Lung (tissue), 12 donors: ENCODE data around the gene CPE. TPM values are rescaled to one million over a fixed set of nuclear protein-coding genes. Genes with fewer than 3 reads are reported as not detected.
A peak's percentile ranks its signal among the peaks of the same experiment; 100 is the strongest.

Source experiments
- ATAC-seq: fragments of 200-7000 bp; cut with Tn5 transposase; one replicate; pipeline ENCODE4 v1.9.1; 2020; ENCODE audit warnings: moderate number of reproducible peaks; ENCODE audit not compliant: insufficient read depth, low FRiP score
- DNase-seq, 3 donors: peaks; one replicate each; pipeline ENCODE4 v3.0.0-alpha.2; 2013 to 2017
- H3K27ac ChIP-seq, 2 donors: one replicate each; pipeline ENCODE4 v1.5.1; 2013; ENCODE audit warnings: mild to moderate bottlenecking in 2 of 2, moderate library complexity in 2 of 2, control low read depth in 1 of 2, inconsistent platforms in 1 of 2, low read depth in 1 of 2, low read length in 1 of 2
- H3K27me3 ChIP-seq, 3 donors: one replicate each; pipeline ENCODE4 v1.5.1; 2013; ENCODE audit warnings: low read length in 2 of 3; ENCODE audit not compliant: control insufficient read depth in 3 of 3, insufficient read depth in 3 of 3
- H3K36me3 ChIP-seq, 4 donors: one replicate each; pipeline ENCODE4 v1.5.1; 2013; ENCODE audit warnings: low read length in 4 of 4, mild to moderate bottlenecking in 1 of 4, moderate library complexity in 1 of 4; ENCODE audit not compliant: control insufficient read depth in 4 of 4, insufficient read depth in 4 of 4
- H3K4me1 ChIP-seq, 5 donors: one replicate each; pipeline ENCODE4 v1.5.1; 2013; ENCODE audit warnings: low read length in 5 of 5, mild to moderate bottlenecking in 2 of 5, moderate library complexity in 1 of 5; ENCODE audit not compliant: control insufficient read depth in 5 of 5, insufficient read depth in 5 of 5
- H3K4me3 ChIP-seq: one replicate; pipeline ENCODE4 v1.5.1; 2013; ENCODE audit warnings: mild to moderate bottlenecking, control low read depth, moderate library complexity
- H3K9ac ChIP-seq, 2 donors: one replicate each; pipeline ENCODE4 v1.5.1; 2013; ENCODE audit warnings: low read length in 2 of 2, control low read depth in 1 of 2; ENCODE audit not compliant: insufficient read depth in 1 of 2
- H3K9me3 ChIP-seq, 4 donors: one replicate each; pipeline ENCODE4 v1.5.1; 2013; ENCODE audit warnings: low read length in 3 of 4, mild to moderate bottlenecking in 1 of 4, moderate library complexity in 1 of 4; ENCODE audit not compliant: control insufficient read depth in 4 of 4, insufficient read depth in 3 of 4
- WGBS, 2 donors: extraction: QIAGEN DNeasy Blood & Tissue Kit; methylation state at CpG; one replicate each; pipeline ENCODE4 v1.1.7; 2013; 5-methylcytosine and 5-hydroxymethylcytosine counted together
- polyA plus RNA-seq, 2 donors: library from polyadenylated mRNA; stranded (reverse); fragments of 200-250 nt; gene quantifications; one replicate each; pipeline ENCODE4 v1.2.1, GENCODE V29; 2013
- total RNA-seq, 2 donors: library from RNA; depleted of rRNA in 1 of 2; stranded (reverse); fragments of >200 nt in 1 of 2; gene quantifications; one replicate each; pipeline ENCODE4 v1.2.1, GENCODE V29; 2014 to 2021
- TF ChIP-seq, protein P1 (sequence below): IDR thresholded peaks from 2 replicates; pipeline ENCODE4 v1.5.1; 2012; ENCODE audit warnings: mild to moderate bottlenecking; ENCODE audit errors: control extremely low read depth, extremely low read depth
- donor health status: control.
- donor health status: control.
- donor health status: Bipolar disorder and iron deficiency.
- donor health status: healthy.
- donor health status: DM: yes; HTN: yes; CAD: no.

The CPE gene
- total and polyA plus RNA-seq, 4 donors, result 6.6 to 135 (median 14.3) TPM

GRCh38 chr4:165359506-165359905 is 19.3 kb upstream of the CPE start:
- H3K9me3 ChIP-seq, result no peaks in the 10 kb centered on the region
- H3K27me3 ChIP-seq, result no peaks in the 10 kb centered on the region
- no peak overlapping the region for H3K27ac ChIP-seq
- WGBS, 2 donors, result 23 to 36% methylated on average over 2 of the region's 2 CpGs
- ATAC-seq (no peak), DNase-seq (no peak)
- H3K9ac ChIP-seq, result no peak overlapping the region
- no peaks in the 10 kb centered on the region for H3K36me3 ChIP-seq
- H3K4me3 ChIP-seq, result no peak overlapping the region
- peaks cover 0 to 2% (median 0%) of the 10 kb centered on the region in 5 donors for H3K4me1 ChIP-seq
- TF ChIP-seq, protein P1, sequence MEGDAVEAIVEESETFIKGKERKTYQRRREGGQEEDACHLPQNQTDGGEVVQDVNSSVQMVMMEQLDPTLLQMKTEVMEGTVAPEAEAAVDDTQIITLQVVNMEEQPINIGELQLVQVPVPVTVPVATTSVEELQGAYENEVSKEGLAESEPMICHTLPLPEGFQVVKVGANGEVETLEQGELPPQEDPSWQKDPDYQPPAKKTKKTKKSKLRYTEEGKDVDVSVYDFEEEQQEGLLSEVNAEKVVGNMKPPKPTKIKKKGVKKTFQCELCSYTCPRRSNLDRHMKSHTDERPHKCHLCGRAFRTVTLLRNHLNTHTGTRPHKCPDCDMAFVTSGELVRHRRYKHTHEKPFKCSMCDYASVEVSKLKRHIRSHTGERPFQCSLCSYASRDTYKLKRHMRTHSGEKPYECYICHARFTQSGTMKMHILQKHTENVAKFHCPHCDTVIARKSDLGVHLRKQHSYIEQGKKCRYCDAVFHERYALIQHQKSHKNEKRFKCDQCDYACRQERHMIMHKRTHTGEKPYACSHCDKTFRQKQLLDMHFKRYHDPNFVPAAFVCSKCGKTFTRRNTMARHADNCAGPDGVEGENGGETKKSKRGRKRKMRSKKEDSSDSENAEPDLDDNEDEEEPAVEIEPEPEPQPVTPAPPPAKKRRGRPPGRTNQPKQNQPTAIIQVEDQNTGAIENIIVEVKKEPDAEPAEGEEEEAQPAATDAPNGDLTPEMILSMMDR, result no peak

GRCh38 chr4:165360041-165360695 is 18.6 kb upstream of the CPE start:
- 61 to 63% methylated on average over 6 of the region's 6 CpGs for WGBS, 2 donors
- ATAC-seq (no peak), DNase-seq (peak in 2 of 3 donors; percentile 18 to 54)
- Histone ChIP-seq H3K27ac (no peak overlapping the region), H3K4me1 (peaks cover 0 to 2% (median 0%) of the 10 kb centered on the region in 5 donors), H3K9ac (no peak overlapping the region), H3K36me3 (no peaks in the 10 kb centered on the region), H3K27me3 (no peaks in the 10 kb centered on the region), H3K9me3 (no peaks in the 10 kb centered on the region), H3K4me3 (no peak overlapping the region)
- TF ChIP-seq, protein P1, result no peak

GRCh38 chr4:165360985-165361670 is 17.7 kb upstream of the CPE start:
- no peaks in the 10 kb centered on the region for H3K36me3 ChIP-seq
- ATAC-seq (no peak), DNase-seq (no peak)
- H3K9me3 ChIP-seq, result no peaks in the 10 kb centered on the region
- H3K9ac ChIP-seq, result no peak overlapping the region
- no peak overlapping the region for H3K27ac ChIP-seq
- H3K4me3 ChIP-seq, result no peak overlapping the region
- H3K27me3 ChIP-seq, result peaks cover 0 to 3% (median 0%) of the 10 kb centered on the region in 3 donors
- TF ChIP-seq, protein P1, result no peak
- WGBS, 2 donors, result 88 to 89% methylated on average over 7 of the region's 7 CpGs
- peaks cover 0 to 2% (median 0%) of the 10 kb centered on the region in 5 donors for H3K4me1 ChIP-seq
